K562 (cell line): ENCODE results near the gene BCL7C. TPM values are rescaled to one million over a fixed set of nuclear protein-coding genes. Genes with fewer than 3 reads are reported as not detected.

ENCODE experiments used
- CTCF ChIP-seq, 3 experiments: IDR thresholded peaks in 2 of 3; conservative IDR thresholded peaks in 1 of 3; 2 replicates each; pipeline ENCODE4 v1.5.1; 2011 to 2012; ENCODE audit warnings: low read length in 3 of 3, mild to moderate bottlenecking in 3 of 3, control low read depth in 2 of 3, improper control_type of control experiment in 1 of 3, inconsistent platforms in 1 of 3, low read depth in 1 of 3, mixed read lengths in 1 of 3, moderate library complexity in 1 of 3; ENCODE audit not compliant: insufficient read depth in 2 of 3
- HCFC1 ChIP-seq: IDR thresholded peaks from 2 replicates; pipeline ENCODE4 v1.6.1; 2012; ENCODE audit warnings: low read depth, low read length, improper control_type of control experiment
- MEIS2 ChIP-seq: fragments of 450-650 bp; IDR thresholded peaks from 2 replicates; pipeline ENCODE4 v1.6.1; 2014; ENCODE audit warnings: mild to moderate bottlenecking; ENCODE audit not compliant: partially characterized antibody
- THRB ChIP-seq: fragments of 450-650 bp; formaldehyde crosslinking; conservative IDR thresholded peaks from 2 replicates; pipeline ENCODE4 v1.4.0; 2022; ENCODE audit warnings: mild to moderate bottlenecking, missing genetic modification characterization
- ZBTB2 ChIP-seq: fragments of 450-650 bp; IDR thresholded peaks from 2 replicates; pipeline ENCODE4 v1.6.1; 2016; ENCODE audit warnings: antibody characterized with exemption
- polyA plus RNA-seq, 8 experiments: library from polyadenylated mRNA; depleted of rRNA in 4 of 8; stranded (reverse) in 5 of 8; unstranded in 3 of 8; fragments of >200 nt; fragmentation: Nextera tagmentation in 2 of 8; fragmentation: Illumina TruSeq in 1 of 8; extraction: Ambion mirVana in 2 of 8; extraction: Trizol in 1 of 8; gene quantifications; 2 replicates each; pipeline versions ENCODE4 v1.2.1 to v1.2.3, GENCODE V29; 2011 to 2014; ENCODE audit warnings: inconsistent platforms in 1 of 8, missing spikeins in 1 of 8
- total RNA-seq, 7 experiments: library from RNA; depleted of rRNA in 6 of 7; stranded (reverse); fragments of >200 nt in 6 of 7; fragmentation: Illumina TruSeq in 2 of 7; extraction: Trizol in 2 of 7; gene quantifications; 2 replicates each; pipeline versions ENCODE4 v1.2.1 to v1.2.3, GENCODE V29; 2011 to 2021; ENCODE audit warnings: low replicate concordance in 1 of 7

BCL7C gene
- total and polyA plus RNA-seq, 9 of the 15 experiments (the other 6 are each of a cell fraction or from before 2014, with no cell fraction given) = 1.7 to 85.8 (median 19.6) TPM

- 0 out of 6 replicates have a peak, but pooled peaks of 1 of the 3 experiments have one; percentile 4 for TF ChIP-seq CTCF (IDR thresholded peaks at IDR 0.05 in 2 of 3, conservative IDR thresholded peaks at IDR 0.05 in 1 of 3; ENCODE audit: insufficient read depth in 2 of 3, low read depth in 1 of 3, low read length in 3 of 3)
- TF ChIP-seq ZBTB2 = peak; percentile 68; the same call in 1 of the 2 replicates
- peak; percentile 15 for TF ChIP-seq MEIS2
- 0 out of 2 replicates have a peak, but pooled peaks have one; percentile 32 for TF ChIP-seq THRB (CRISPR knock-in tag)
- peak; percentile 90 for TF ChIP-seq HCFC1
These were observed 34.0 kb upstream of the BCL7C start (continued) for GRCh38 chr16:30927789-30928378.
